Naive B cell (primary cell): ENCODE results near the gene ABCC6. TPM values are rescaled to one million over a fixed set of nuclear protein-coding genes. Genes with fewer than 3 reads are reported as not detected.

Source experiments
- ATAC-seq, 2 donors: fragments of 150-1000 bp; cut with Tn5 transposase; 2 replicates each; pipeline ENCODE4 v1.10.0; 2021; ENCODE audit warnings: low read depth in 2 of 2, mild to moderate bottlenecking in 2 of 2, moderate library complexity in 2 of 2
- DNase-seq: peaks from one replicate; pipeline ENCODE4 v3.0.0; 2022
- H3K27ac Mint-ChIP-seq, 6 donors: one replicate each; pipeline ENCODE4 v1.8.0; 2020 to 2022; ENCODE audit warnings: mild to moderate bottlenecking in 6 of 6, mixed read lengths in 6 of 6, moderate library complexity in 5 of 6, inconsistent platforms in 2 of 6
- H3K27me3 Mint-ChIP-seq, 3 donors: one replicate each; pipeline ENCODE4 v1.8.0; 2021 to 2022; ENCODE audit warnings: mixed read lengths in 3 of 3, mild to moderate bottlenecking in 1 of 3
- H3K36me3 Mint-ChIP-seq, 2 donors: one replicate each; pipeline ENCODE4 v1.8.0; 2020 to 2022; ENCODE audit warnings: mixed read lengths in 2 of 2, inconsistent platforms in 1 of 2, mild to moderate bottlenecking in 1 of 2
- H3K4me1 Mint-ChIP-seq, 3 donors: one replicate each; pipeline ENCODE4 v1.8.0; 2020 to 2022; ENCODE audit warnings: mixed read lengths in 3 of 3, inconsistent platforms in 1 of 3, mild to moderate bottlenecking in 1 of 3, moderate library complexity in 1 of 3
- H3K4me3 Mint-ChIP-seq, 8 donors: one replicate each; pipeline ENCODE4 v1.8.0; 2020 to 2022; ENCODE audit warnings: mild to moderate bottlenecking in 8 of 8, mixed read lengths in 8 of 8, moderate library complexity in 8 of 8, inconsistent platforms in 2 of 8
- H3K9me3 Mint-ChIP-seq, 7 donors: one replicate each; pipeline ENCODE4 v1.8.0; 2020 to 2022; ENCODE audit warnings: mixed read lengths in 7 of 7, mild to moderate bottlenecking in 5 of 7, inconsistent platforms in 2 of 7, moderate library complexity in 1 of 7
- polyA plus RNA-seq, 6 donors: library from polyadenylated mRNA; unstranded; fragments of 300-500 nt; fragmentation: Illumina TruSeq; gene quantifications; one replicate each; pipeline ENCODE4 v1.2.3, GENCODE V29; 2021; ENCODE audit warnings: low read depth in 6 of 6

The ABCC6 gene
- polyA plus RNA-seq, 6 donors from 2014 or later = 0.09 to 0.26 TPM; not detected in 4

- DNase-seq = no peak
- ATAC-seq = no peak
- H3K9me3 Mint-ChIP-seq = no peaks in the 10 kb centered on the region
- peak overlapping the region in 1 of 6 donors; percentile 53 for H3K27ac Mint-ChIP-seq
- H3K4me1 Mint-ChIP-seq = no peaks in the 10 kb centered on the region
- peaks cover 30 to 32% of the 10 kb centered on the region in 2 donors for H3K36me3 Mint-ChIP-seq
- H3K4me3 Mint-ChIP-seq = no peak overlapping the region
- H3K27me3 Mint-ChIP-seq = no peaks in the 10 kb centered on the region
Observed at GRCh38 chr16:16137110-16137509, 86.2 kb downstream of the ABCC6 start.

- Mint-ChIP-seq H3K27me3 (no peaks in the 10 kb centered on the region), H3K4me3 (no peak overlapping the region), H3K36me3 (peaks cover 32% of the 10 kb centered on the region in 2 donors), H3K4me1 (no peaks in the 10 kb centered on the region), H3K27ac (no peak overlapping the region), H3K9me3 (no peaks in the 10 kb centered on the region)
- ATAC-seq (no peak), DNase-seq (no peak)
Observed at GRCh38 chr16:16136588-16136987, 86.7 kb downstream of the ABCC6 start.

- Mint-ChIP-seq H3K36me3 (peaks cover 19 to 22% of the 10 kb centered on the region in 2 donors), H3K4me1 (no peaks in the 10 kb centered on the region), H3K27me3 (no peaks in the 10 kb centered on the region), H3K9me3 (no peaks in the 10 kb centered on the region), H3K4me3 (no peak overlapping the region), H3K27ac (peak overlapping the region in 2 of 6 donors; percentile 47 to 82)
- DNase-seq (no peak), ATAC-seq (no peak)
Observed at GRCh38 chr16:16133943-16134604, 89.2 kb downstream of the ABCC6 start.

DNA sequence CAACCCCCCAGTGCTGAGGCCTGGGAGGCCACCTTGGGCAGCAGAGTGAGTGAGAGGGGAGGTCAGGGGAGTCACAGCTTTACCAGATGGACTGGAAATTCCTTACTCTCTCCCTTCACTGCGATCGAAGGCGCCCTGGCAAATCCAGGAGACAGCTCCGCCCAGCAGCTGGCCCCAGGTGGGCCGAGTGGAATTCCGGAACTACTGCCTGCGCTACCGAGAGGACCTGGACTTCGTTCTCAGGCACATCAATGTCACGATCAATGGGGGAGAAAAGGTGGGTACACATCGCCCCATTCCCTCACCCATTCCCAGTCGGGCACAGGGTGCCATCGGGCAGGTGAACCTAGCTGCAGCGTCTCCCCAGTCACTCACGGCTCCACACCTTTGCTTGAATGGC is 91.6 kb downstream of the ABCC6 start:
- no peak overlapping the region for H3K27ac Mint-ChIP-seq

DNA sequence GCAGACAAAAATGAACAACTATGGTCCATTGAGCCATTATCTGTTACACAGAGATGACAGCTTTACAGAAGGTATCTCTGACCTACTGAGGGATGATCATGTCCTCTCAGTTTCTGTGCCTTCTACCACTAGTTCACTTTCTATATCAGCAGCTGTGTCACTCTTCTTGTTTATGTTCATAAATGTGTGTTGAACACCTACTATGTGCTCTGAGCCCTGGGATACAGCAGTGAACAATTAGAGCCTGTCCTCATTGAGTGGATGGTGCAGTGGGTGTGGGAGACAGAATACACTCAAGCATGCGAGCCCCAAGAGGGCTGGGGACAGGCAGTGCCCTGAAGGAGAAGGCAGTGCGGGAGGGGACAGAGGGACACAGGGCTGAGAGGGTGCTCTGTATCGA is 92.1 kb downstream of the ABCC6 start:
- Mint-ChIP-seq H3K4me1 (peaks cover 0 to 7% (median 7%) of the 10 kb centered on the region in 3 donors), H3K27me3 (no peaks in the 10 kb centered on the region), H3K9me3 (no peaks in the 10 kb centered on the region), H3K4me3 (no peak overlapping the region), H3K27ac (no peak overlapping the region), H3K36me3 (peaks cover 17 to 19% of the 10 kb centered on the region in 2 donors)
- ATAC-seq (no peak), DNase-seq (no peak)

More for the DNA sequence above, 91.6 kb downstream of the ABCC6 start:
- Mint-ChIP-seq H3K4me3 (no peak overlapping the region), H3K27me3 (no peaks in the 10 kb centered on the region), H3K4me1 (peaks cover 0 to 7% (median 7%) of the 10 kb centered on the region in 3 donors), H3K36me3 (peaks cover 17 to 19% of the 10 kb centered on the region in 2 donors), H3K9me3 (no peaks in the 10 kb centered on the region)
- no peak for DNase-seq
- no peak for ATAC-seq

DNA sequence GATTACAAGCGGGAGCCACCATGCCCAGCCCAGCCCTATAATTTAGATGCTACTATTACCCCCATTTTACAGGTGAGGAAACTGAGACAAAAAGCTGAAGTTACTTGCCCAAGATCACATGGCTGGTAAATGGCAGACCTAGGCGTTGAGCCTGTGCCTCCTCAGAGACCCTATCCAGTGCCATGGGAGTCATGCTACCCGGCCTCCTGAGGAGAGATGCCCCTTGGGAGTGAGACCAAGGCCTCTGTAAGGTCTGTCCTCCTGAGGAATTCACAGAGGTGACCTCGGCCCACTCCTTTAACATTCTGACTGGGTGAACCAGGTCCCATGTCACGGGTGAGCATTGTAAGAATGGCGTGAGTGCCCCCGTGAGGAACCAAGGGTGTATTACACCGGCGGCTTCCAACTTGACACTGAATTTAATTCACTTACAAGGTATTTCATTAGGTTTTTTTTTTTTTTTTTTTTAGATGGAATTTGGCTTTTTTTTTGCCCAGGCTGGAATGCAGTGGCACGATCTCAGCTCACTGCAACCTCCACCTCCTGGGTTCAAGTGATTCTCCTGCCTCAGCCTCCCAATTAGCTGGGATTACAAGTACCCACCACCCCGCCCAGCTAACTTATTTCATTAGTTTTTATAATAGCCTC is 95.7 kb downstream of the ABCC6 start:
- H3K27me3 Mint-ChIP-seq = no peaks in the 10 kb centered on the region
- peak overlapping the region in 1 of 8 donors; percentile 35 for H3K4me3 Mint-ChIP-seq
- H3K9me3 Mint-ChIP-seq = peaks cover 0 to 13% (median 9%) of the 10 kb centered on the region in 7 donors
- DNase-seq (peak; percentile 52), ATAC-seq (peak; percentile 50 to 73)
- H3K4me1 Mint-ChIP-seq = peaks cover 0 to 7% (median 7%) of the 10 kb centered on the region in 3 donors
- H3K36me3 Mint-ChIP-seq = peaks cover 22 to 25% of the 10 kb centered on the region in 2 donors
- peak overlapping the region in 5 of 6 donors; percentile 26 to 91 (median 53) for H3K27ac Mint-ChIP-seq

DNA sequence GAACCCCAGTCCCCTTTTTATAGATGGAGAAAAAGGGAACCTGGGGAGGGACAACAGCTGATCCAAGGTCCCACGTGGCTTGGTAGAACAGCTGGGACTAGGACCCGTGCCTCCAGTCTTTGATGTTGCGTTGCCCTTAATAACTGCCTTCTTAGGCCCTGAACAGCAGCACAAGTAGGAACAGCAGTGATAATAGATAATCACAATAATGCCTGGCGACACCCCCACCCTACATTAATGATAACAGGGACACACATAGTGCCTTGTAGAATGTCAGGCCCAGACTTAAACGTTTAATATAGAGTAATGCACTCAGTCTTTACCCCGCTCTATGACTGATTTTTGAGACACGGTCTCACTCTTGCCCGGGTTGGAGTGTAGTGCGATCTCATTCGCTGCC is 96.4 kb downstream of the ABCC6 start:
- peak overlapping the region in 2 of 6 donors; percentile 53 to 69 for H3K27ac Mint-ChIP-seq

GRCh38 chr16:16124974-16125373 is 98.3 kb downstream of the ABCC6 start:
- H3K36me3 Mint-ChIP-seq = peaks cover 30 to 38% of the 10 kb centered on the region in 2 donors
- no peak overlapping the region for H3K27ac Mint-ChIP-seq
- peak overlapping the region in 1 of 8 donors; percentile 36 for H3K4me3 Mint-ChIP-seq

More for the DNA sequence above, 96.4 kb downstream of the ABCC6 start:
- Mint-ChIP-seq H3K27me3 (no peaks in the 10 kb centered on the region), H3K4me3 (no peak overlapping the region), H3K9me3 (peaks cover 0 to 13% (median 9%) of the 10 kb centered on the region in 7 donors), H3K4me1 (peaks cover 0 to 7% (median 7%) of the 10 kb centered on the region in 3 donors), H3K36me3 (peaks cover 22 to 28% of the 10 kb centered on the region in 2 donors)
- ATAC-seq = no peak
- no peak for DNase-seq

GRCh38 chr16:16124438-16124837 is 98.9 kb downstream of the ABCC6 start:
- peaks cover 0 to 7% (median 7%) of the 10 kb centered on the region in 3 donors for H3K4me1 Mint-ChIP-seq
- DNase-seq = no peak
- H3K9me3 Mint-ChIP-seq = peaks cover 0 to 13% (median 9%) of the 10 kb centered on the region in 7 donors
- H3K36me3 Mint-ChIP-seq = peaks cover 30 to 38% of the 10 kb centered on the region in 2 donors
- no peak for ATAC-seq
- H3K4me3 Mint-ChIP-seq = peak overlapping the region in 1 of 8 donors; percentile 36
- peak overlapping the region in 1 of 6 donors; percentile 88 for H3K27ac Mint-ChIP-seq
- H3K27me3 Mint-ChIP-seq = no peaks in the 10 kb centered on the region

More at GRCh38 chr16:16124974-16125373, 98.3 kb downstream of the ABCC6 start:
- Mint-ChIP-seq H3K4me1 (peaks cover 0 to 7% (median 7%) of the 10 kb centered on the region in 3 donors), H3K9me3 (peaks cover 0 to 13% (median 9%) of the 10 kb centered on the region in 7 donors), H3K27me3 (no peaks in the 10 kb centered on the region)
- DNase-seq (no peak), ATAC-seq (no peak)

DNA sequence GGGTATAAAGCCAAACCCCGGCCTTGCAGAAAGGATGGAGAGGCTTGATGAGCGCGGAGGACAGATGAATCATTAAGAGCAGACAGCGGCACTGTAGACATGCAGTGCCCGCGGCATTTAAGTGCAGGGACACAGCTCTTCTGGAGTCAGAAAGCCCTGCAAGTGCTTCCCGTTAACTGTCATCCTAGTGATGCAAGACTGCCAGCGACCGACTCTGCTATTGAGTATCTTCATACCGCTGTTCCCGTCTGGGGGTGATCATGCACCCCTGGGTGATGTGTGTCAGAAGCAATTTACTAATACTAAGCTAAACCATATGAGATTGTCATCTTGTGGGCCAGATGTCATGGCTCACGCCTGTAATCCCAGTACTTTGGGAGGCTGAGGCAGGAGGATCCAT is 101.0 kb downstream of the ABCC6 start:
- Mint-ChIP-seq H3K4me3 (no peak overlapping the region), H3K27me3 (no peaks in the 10 kb centered on the region), H3K4me1 (peaks cover 0 to 2% (median 0%) of the 10 kb centered on the region in 3 donors), H3K9me3 (peaks cover 3 to 27% (median 23%) of the 10 kb centered on the region in 7 donors), H3K36me3 (peaks cover 46 to 51% of the 10 kb centered on the region in 2 donors), H3K27ac (no peak overlapping the region)
- no peak for DNase-seq
- no peak for ATAC-seq

- Mint-ChIP-seq H3K27ac (no peak overlapping the region), H3K4me1 (no peaks in the 10 kb centered on the region), H3K27me3 (no peaks in the 10 kb centered on the region), H3K36me3 (peaks cover 51 to 54% of the 10 kb centered on the region in 2 donors), H3K9me3 (peaks cover 3 to 32% (median 27%) of the 10 kb centered on the region in 7 donors), H3K4me3 (no peak overlapping the region)
- DNase-seq = no peak
- no peak for ATAC-seq
Observed at GRCh38 chr16:16121185-16121727, 102.0 kb downstream of the ABCC6 start.

DNA sequence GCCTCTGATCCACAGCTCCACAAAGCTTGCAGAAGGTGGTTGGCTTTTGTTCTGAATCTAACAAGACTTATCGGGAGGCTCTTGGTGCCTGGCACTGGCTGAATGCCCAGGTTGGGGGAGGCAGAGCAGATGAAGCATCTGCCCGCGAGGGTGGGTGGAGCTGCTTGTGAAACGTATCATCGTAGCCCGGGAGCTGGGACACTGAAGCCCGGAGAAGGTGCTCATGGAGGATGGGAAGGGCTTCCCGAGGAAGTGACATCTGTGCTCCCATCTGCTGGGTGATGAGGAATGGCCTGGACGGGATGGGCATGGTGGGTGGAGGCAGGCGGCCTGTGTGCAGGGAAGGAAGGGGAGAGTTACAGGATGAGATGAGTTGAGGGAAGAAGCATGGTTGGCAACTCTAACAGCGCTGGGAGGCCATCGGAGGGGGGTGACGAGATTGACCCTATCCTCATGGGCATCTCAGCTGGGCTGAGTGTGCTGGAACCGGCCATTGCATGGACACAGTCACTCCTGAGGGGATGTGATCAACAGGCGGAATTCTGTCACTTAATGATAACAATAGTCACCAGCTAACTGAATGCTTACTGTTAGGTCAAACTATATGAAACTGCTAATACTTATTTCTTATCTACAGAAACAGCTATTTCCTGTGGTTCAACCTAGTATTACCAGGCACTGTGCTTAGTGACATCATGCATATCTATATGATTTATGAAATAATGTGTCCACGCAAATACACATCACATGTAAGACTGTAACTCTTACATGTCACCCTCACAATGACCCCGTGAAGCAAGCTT is 102.7 kb downstream of the ABCC6 start:
- Mint-ChIP-seq H3K9me3 (peaks cover 3 to 32% (median 27%) of the 10 kb centered on the region in 7 donors), H3K4me1 (no peaks in the 10 kb centered on the region), H3K27me3 (no peaks in the 10 kb centered on the region), H3K4me3 (no peak overlapping the region), H3K36me3 (peaks cover 51% of the 10 kb centered on the region in 2 donors), H3K27ac (peak overlapping the region in 5 of 6 donors; percentile 44 to 88 (median 74))
- no peak for ATAC-seq
- DNase-seq = no peak

- no peaks in the 10 kb centered on the region for H3K4me1 Mint-ChIP-seq
- ATAC-seq = no peak
- H3K27me3 Mint-ChIP-seq = no peaks in the 10 kb centered on the region
- no peak for DNase-seq
- peaks cover 50% of the 10 kb centered on the region in 2 donors for H3K36me3 Mint-ChIP-seq
- H3K4me3 Mint-ChIP-seq = no peak overlapping the region
- H3K27ac Mint-ChIP-seq = peak overlapping the region in 2 of 6 donors; percentile 26 to 44
- peaks cover 3 to 31% (median 28%) of the 10 kb centered on the region in 7 donors for H3K9me3 Mint-ChIP-seq
Observed at GRCh38 chr16:16120044-16120381, 103.3 kb downstream of the ABCC6 start.
